ENCODE results near the gene CAV1. TPM values are rescaled to one million over a fixed set of nuclear protein-coding genes. Genes with fewer than 3 reads are reported as not detected.

Gene CAV1
- total RNA-seq, 2 experiments from 2014 or later, result not detected

- H3K4me1 Mint-ChIP-seq, result no peaks in the 10 kb centered on the region
- ChIA-PET POLR2A (no interaction called here), CTCF (no interaction called here)
- H3K27ac Mint-ChIP-seq, result no peak overlapping the region
- H3K4me3 Mint-ChIP-seq, result no peak overlapping the region
- H3K36me3 Mint-ChIP-seq (ENCODE audit: low read depth), result no peaks in the 10 kb centered on the region
- DNase-seq, result no peak
- no peaks in the 10 kb centered on the region for H3K9me3 Mint-ChIP-seq
- H3K27me3 Mint-ChIP-seq, result peaks cover 21% of the 10 kb centered on the region
These were observed 35.5 kb downstream of the CAV1 start for GRCh38 chr7:116560021-116560970.

DNA sequence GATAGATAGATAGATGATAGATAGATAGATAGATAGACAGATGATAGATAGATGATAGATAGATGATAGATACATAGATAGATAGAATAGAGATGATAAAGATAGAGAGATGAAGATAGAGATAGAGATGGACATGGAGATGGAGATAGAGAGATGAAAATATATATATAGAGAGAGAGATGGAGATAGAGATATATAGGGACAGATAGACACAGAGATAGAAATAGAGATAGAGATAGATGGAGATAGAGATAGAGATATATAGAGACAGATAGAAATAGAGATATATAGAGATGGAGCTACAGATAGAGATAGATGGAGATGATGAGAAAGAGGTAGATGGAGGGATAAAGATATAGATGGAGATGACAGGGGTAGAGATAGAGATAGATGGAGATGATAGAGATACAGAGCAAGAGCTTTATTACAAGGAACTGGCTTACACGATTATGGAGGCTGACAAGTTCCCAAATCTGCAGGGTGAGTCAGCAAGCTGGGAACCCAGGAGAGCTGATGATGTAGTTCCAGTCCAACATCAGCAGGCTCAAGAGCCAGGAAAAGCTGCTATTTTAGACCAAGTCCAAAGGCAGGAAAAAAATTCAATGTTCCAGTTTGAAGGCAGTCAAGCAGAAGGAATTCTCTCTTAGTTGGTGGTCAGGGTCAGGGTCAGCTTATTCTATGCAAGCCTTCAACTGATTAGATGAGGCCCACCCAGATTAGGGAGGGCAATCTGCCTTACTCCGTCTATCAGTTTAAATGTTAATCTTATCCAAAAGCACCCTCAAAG is 37.1 kb downstream of the CAV1 start:
- CTCF ChIA-PET, result no interaction called here
- H3K27me3 Mint-ChIP-seq, result peaks cover 17% of the 10 kb centered on the region
- H3K4me3 Mint-ChIP-seq, result no peak overlapping the region
- POLR2A ChIA-PET, result no interaction called here
- DNase-seq, result no peak
- H3K27ac Mint-ChIP-seq, result no peak overlapping the region
- H3K9me3 Mint-ChIP-seq, result no peaks in the 10 kb centered on the region
- H3K36me3 Mint-ChIP-seq (ENCODE audit: low read depth), result no peaks in the 10 kb centered on the region
- H3K4me1 Mint-ChIP-seq, result no peaks in the 10 kb centered on the region

DNA sequence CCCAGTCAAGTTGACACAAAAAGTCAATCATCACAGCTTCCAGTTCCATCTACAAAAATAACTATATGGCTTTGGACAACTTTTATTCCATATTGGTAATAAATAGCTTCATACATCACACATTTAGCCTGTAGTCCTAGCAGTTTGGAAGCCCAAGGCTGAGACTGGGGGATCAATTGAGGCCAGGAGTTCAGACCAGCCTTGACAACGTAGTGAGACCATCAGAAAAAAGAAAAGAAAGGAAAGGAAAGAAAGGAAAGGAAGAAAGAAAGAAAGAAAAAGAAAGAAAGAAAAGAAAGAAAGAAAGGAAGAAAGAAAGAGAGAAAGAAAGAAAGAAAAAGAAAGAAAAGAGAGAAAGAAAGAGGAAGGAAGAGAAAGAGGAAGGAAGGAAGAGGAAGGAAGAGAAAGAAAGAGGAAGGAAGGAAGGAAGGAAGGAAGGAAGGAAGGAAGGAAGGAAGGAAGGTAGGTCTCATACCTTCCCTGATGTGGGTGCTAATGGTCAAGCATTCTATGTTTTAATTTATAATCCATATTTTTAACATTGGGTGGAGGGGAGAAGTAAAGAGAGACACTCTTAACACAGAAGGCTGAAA is 37.8 kb downstream of the CAV1 start:
- H3K4me1 Mint-ChIP-seq, result no peaks in the 10 kb centered on the region
- DNase-seq, result no peak
- no peaks in the 10 kb centered on the region for H3K9me3 Mint-ChIP-seq
- H3K36me3 Mint-ChIP-seq (ENCODE audit: low read depth), result no peaks in the 10 kb centered on the region
- H3K27me3 Mint-ChIP-seq, result peaks cover 17% of the 10 kb centered on the region
- H3K4me3 Mint-ChIP-seq, result no peak overlapping the region
- CTCF ChIA-PET, result no interaction called here
- POLR2A ChIA-PET, result no interaction called here
- no peak overlapping the region for H3K27ac Mint-ChIP-seq

- no peak for DNase-seq
- peaks cover 27% of the 10 kb centered on the region for H3K27me3 Mint-ChIP-seq
- no peaks in the 10 kb centered on the region for H3K4me1 Mint-ChIP-seq
- CTCF ChIA-PET, result no interaction called here
- H3K27ac Mint-ChIP-seq, result no peak overlapping the region
- H3K4me3 Mint-ChIP-seq, result no peak overlapping the region
- no peaks in the 10 kb centered on the region for H3K9me3 Mint-ChIP-seq
- no peaks in the 10 kb centered on the region for H3K36me3 Mint-ChIP-seq (ENCODE audit: low read depth)
- POLR2A ChIA-PET, result no interaction called here
These were observed 41.1 kb downstream of the CAV1 start for GRCh38 chr7:116565981-116566380.

- ChIA-PET CTCF (no interaction called here), POLR2A (no interaction called here)
- Mint-ChIP-seq H3K9me3 (no peaks in the 10 kb centered on the region), H3K36me3 (ENCODE audit: low read depth) (no peaks in the 10 kb centered on the region), H3K4me3 (no peak overlapping the region), H3K27ac (no peak overlapping the region), H3K27me3 (peaks cover 27% of the 10 kb centered on the region), H3K4me1 (no peaks in the 10 kb centered on the region)
- DNase-seq, result no peak
These were observed 41.8 kb downstream of the CAV1 start for GRCh38 chr7:116566666-116567065.

DNA sequence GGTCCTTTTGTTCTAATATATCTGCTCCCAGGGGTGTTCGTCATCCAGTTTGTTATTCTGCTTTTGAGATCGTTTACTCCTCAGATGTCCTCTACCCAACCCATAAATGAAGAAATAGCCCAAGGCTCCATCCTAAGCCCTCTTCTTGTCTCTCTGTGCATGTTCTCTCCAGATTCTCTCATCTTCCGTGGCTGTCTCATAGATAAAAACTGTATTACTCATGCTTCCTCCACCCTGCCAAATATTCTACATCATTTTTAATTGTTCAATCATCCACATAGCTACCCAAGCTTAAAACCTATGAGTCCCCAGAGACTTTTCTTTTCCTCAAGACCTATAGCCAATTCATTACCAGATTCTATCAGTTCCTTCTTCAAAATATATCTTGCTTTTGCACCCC is 44.9 kb downstream of the CAV1 start:
- DNase-seq, result no peak
- no peaks in the 10 kb centered on the region for H3K9me3 Mint-ChIP-seq
- no peaks in the 10 kb centered on the region for H3K4me1 Mint-ChIP-seq
- H3K36me3 Mint-ChIP-seq (ENCODE audit: low read depth), result no peaks in the 10 kb centered on the region
- CTCF ChIA-PET, result no interaction called here
- H3K27ac Mint-ChIP-seq, result no peak overlapping the region
- H3K27me3 Mint-ChIP-seq, result peaks cover 32% of the 10 kb centered on the region
- no peak overlapping the region for H3K4me3 Mint-ChIP-seq
- POLR2A ChIA-PET, result no interaction called here

GRCh38 chr7:116570306-116570705 is 45.5 kb downstream of the CAV1 start:
- Mint-ChIP-seq H3K27ac (no peak overlapping the region), H3K4me1 (no peaks in the 10 kb centered on the region), H3K36me3 (ENCODE audit: low read depth) (no peaks in the 10 kb centered on the region), H3K27me3 (peaks cover 32% of the 10 kb centered on the region), H3K4me3 (no peak overlapping the region), H3K9me3 (no peaks in the 10 kb centered on the region)
- ChIA-PET POLR2A (no interaction called here), CTCF (no interaction called here)
- DNase-seq, result no peak

DNA sequence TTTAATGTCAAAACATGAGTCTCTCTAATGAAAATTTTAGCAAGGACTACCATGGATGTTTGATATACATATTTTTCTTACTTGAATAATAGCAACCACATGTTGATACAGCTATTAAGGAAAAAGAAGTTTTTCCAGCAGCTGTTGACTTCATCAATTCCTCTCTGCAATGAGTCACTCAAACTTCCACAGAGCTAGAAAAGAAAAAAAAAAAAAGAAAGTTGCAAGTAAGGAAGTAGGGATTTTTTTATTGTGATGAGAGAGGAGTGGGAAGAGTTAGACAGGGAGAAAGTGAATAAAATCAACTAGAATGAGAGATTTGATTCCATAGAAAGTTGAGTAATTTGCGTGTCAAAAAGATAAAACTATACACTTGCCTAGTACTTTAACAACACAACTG is 46.2 kb downstream of the CAV1 start:
- no peak for DNase-seq
- Mint-ChIP-seq H3K4me1 (no peaks in the 10 kb centered on the region), H3K4me3 (no peak overlapping the region), H3K27me3 (peaks cover 32% of the 10 kb centered on the region), H3K9me3 (no peaks in the 10 kb centered on the region), H3K27ac (no peak overlapping the region), H3K36me3 (ENCODE audit: low read depth) (no peaks in the 10 kb centered on the region)
- ChIA-PET POLR2A (no interaction called here), CTCF (no interaction called here)

- Mint-ChIP-seq H3K27ac (no peak overlapping the region), H3K9me3 (no peaks in the 10 kb centered on the region), H3K27me3 (peaks cover 35% of the 10 kb centered on the region), H3K36me3 (ENCODE audit: low read depth) (no peaks in the 10 kb centered on the region), H3K4me3 (no peak overlapping the region), H3K4me1 (no peaks in the 10 kb centered on the region)
- ChIA-PET CTCF (no interaction called here), POLR2A (no interaction called here)
- no peak for DNase-seq
These were observed 46.7 kb downstream of the CAV1 start for GRCh38 chr7:116571552-116571951.

DNA sequence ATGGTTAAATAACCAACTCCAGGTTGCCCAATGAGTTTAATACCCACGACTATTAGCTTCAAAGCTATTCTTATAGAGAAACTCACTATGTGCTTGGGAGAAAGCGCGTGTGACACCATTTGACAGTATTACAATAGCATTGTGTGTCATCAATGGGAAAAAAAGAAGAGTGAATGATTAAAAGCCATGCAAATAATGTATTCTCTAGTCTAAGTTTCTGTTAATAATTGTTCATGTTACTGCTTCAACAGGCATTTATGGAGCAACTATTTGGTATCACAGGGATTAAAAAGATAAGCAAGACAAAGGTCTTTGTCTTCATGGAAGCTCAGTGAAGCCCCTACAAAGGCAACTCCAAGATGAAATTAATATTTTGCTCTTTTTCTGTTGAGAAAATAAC is 47.2 kb downstream of the CAV1 start:
- peaks cover 33% of the 10 kb centered on the region for H3K27me3 Mint-ChIP-seq
- H3K36me3 Mint-ChIP-seq (ENCODE audit: low read depth), result no peaks in the 10 kb centered on the region
- no peak overlapping the region for H3K27ac Mint-ChIP-seq
- POLR2A ChIA-PET, result no interaction called here
- H3K4me3 Mint-ChIP-seq, result no peak overlapping the region
- CTCF ChIA-PET, result no interaction called here
- no peak for DNase-seq
- H3K4me1 Mint-ChIP-seq, result peaks cover under 1% of the 10 kb centered on the region
- H3K9me3 Mint-ChIP-seq, result no peaks in the 10 kb centered on the region

DNA sequence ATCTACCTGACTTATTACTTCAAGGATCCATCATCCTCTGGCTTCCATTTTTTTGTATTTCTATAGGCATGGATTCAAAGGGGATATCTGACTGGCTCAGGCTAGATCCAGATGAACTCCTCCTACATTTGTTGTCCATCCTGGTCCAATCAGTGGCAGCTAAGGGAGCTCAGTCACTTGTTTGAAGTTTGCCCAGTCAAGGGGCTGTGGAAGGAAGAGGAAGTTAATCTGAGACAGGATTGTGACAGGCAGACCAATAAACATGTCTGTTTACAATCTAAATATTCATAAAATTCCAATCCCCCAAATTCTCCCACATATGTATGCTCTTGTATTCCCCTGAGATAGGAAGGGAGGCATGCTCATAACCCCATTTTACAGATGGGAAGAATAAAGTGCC is 48.7 kb downstream of the CAV1 start:
- no peak overlapping the region for H3K27ac Mint-ChIP-seq
- no peaks in the 10 kb centered on the region for H3K36me3 Mint-ChIP-seq (ENCODE audit: low read depth)
- ChIA-PET POLR2A (no interaction called here), CTCF (interaction anchor here (0.8 kb wide), 1 partner anchor 21 kb away, joined by 3 read pairs; no protein-coding TSS in a partner anchor)
- no peak for DNase-seq
- peaks cover 30% of the 10 kb centered on the region for H3K27me3 Mint-ChIP-seq
- peaks cover 2% of the 10 kb centered on the region for H3K4me1 Mint-ChIP-seq
- no peaks in the 10 kb centered on the region for H3K9me3 Mint-ChIP-seq
- no peak overlapping the region for H3K4me3 Mint-ChIP-seq

- Mint-ChIP-seq H3K27me3 (peaks cover 30% of the 10 kb centered on the region), H3K27ac (no peak overlapping the region), H3K36me3 (ENCODE audit: low read depth) (no peaks in the 10 kb centered on the region), H3K4me3 (no peak overlapping the region), H3K9me3 (no peaks in the 10 kb centered on the region), H3K4me1 (peaks cover 2% of the 10 kb centered on the region)
- POLR2A ChIA-PET, result no interaction called here
- DNase-seq, result no peak
- CTCF ChIA-PET, result no interaction called here
These were observed 49.4 kb downstream of the CAV1 start for GRCh38 chr7:116574025-116574822.

GRCh38 chr7:116575853-116576252 is 51.0 kb downstream of the CAV1 start:
- ChIA-PET POLR2A (interaction anchor here (0.6 kb wide), 1 partner anchor 12 kb away, joined by 5 read pairs; no protein-coding TSS in a partner anchor), CTCF (no interaction called here)
- H3K4me3 Mint-ChIP-seq, result no peak overlapping the region
- H3K4me1 Mint-ChIP-seq, result peaks cover 2% of the 10 kb centered on the region
- no peaks in the 10 kb centered on the region for H3K36me3 Mint-ChIP-seq (ENCODE audit: low read depth)
- DNase-seq, result no peak
- H3K9me3 Mint-ChIP-seq, result no peaks in the 10 kb centered on the region
- no peak overlapping the region for H3K27ac Mint-ChIP-seq
- H3K27me3 Mint-ChIP-seq, result peaks cover 20% of the 10 kb centered on the region

Data from activated CD4-positive, alpha-beta T cell treated with anti-CD3 and anti-CD28 coated beads, Interleukin-2, amount 10 ng/mL, durations not matched to agents 7 days and 5 days (primary cell).